ENCODE results near the gene TRPC6.

- TF ChIP-seq, protein P1, sequence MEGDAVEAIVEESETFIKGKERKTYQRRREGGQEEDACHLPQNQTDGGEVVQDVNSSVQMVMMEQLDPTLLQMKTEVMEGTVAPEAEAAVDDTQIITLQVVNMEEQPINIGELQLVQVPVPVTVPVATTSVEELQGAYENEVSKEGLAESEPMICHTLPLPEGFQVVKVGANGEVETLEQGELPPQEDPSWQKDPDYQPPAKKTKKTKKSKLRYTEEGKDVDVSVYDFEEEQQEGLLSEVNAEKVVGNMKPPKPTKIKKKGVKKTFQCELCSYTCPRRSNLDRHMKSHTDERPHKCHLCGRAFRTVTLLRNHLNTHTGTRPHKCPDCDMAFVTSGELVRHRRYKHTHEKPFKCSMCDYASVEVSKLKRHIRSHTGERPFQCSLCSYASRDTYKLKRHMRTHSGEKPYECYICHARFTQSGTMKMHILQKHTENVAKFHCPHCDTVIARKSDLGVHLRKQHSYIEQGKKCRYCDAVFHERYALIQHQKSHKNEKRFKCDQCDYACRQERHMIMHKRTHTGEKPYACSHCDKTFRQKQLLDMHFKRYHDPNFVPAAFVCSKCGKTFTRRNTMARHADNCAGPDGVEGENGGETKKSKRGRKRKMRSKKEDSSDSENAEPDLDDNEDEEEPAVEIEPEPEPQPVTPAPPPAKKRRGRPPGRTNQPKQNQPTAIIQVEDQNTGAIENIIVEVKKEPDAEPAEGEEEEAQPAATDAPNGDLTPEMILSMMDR (IDR thresholded peaks at IDR 0.05), result no peak
- no peak for TF ChIP-seq POLR2AphosphoS5 (IDR thresholded peaks at IDR 0.05)
Observed at GRCh38 chr11:101552888-101553287, 30.9 kb downstream of the TRPC6 start.
